GM12872 (cell line): ENCODE data around the gene ARSB.

Experiments
- CTCF ChIP-seq: IDR thresholded peaks from 3 replicates; pipeline ENCODE4 v1.5.1; 2011; ENCODE audit warnings: low read depth, mild to moderate bottlenecking, low read length, moderate library complexity; ENCODE audit not compliant: insufficient read depth

ARSB gene

DNA sequence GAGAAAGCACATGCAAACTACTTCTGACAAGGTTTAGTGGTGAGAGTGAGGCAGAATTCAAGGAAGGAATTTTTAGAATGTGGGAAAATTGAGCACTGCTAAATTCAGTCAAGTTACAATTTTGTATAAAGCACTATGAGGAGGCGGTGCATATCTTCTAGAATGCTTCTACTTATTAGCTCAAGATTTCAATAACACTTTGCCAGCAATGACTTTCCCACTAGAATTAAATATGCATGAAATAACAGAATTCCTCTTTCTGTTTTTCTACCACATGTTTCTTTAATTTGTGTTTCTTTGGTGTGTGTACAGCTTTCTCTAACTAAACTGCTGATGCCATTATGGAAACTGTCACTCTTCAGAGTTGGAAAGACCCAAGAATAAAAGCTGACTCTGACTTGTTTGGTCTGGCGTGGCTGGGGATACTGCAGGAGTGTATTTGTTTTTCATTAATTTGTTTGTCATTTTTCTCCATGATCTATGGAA lies 163.5 kb downstream of the ARSB start:
- TF ChIP-seq CTCF = no peak

DNA sequence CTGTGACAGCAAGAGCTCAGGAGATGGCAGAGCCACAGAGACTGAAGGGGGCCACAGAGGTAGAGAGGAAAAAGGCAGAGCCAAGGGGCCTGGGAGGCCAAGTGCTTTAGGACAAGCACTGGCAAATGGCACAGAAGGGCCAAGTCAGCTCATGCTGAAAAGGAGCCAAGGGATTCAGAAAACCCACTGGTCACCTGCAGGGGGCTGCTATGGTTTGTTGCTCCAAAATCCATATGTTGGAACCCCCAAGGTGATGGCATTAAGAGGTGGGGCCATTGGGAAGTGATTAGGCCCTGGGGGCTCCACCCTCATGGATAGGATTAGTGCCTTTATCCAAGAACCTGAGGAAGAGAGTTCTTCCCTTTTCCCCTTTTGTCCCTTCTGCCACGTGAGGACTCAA lies 165.4 kb downstream of the ARSB start:
- no peak for TF ChIP-seq CTCF

DNA sequence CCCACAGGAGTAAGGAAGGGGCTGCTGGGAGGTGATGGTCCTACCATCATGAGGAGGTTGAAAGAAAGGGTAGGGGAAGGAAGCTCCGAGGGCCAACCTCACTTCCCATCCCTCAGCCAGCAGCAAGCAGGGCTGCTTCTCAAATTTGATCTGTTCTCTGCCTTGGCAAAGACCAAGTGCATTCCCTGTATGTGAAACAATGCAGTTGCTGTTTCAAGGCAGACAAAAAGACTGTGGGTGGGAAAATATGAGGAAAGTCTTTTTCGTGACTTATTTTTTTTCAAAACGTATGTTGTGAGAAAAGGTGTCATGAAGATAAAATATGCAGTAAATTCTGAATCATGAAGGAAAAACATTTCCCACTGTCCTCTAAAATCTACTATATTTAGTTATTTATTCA lies 165.9 kb downstream of the ARSB start:
- no peak for TF ChIP-seq CTCF

GRCh38 chr5:78816143-78816765 lies 168.9 kb downstream of the ARSB start:
- TF ChIP-seq CTCF = no peak

DNA sequence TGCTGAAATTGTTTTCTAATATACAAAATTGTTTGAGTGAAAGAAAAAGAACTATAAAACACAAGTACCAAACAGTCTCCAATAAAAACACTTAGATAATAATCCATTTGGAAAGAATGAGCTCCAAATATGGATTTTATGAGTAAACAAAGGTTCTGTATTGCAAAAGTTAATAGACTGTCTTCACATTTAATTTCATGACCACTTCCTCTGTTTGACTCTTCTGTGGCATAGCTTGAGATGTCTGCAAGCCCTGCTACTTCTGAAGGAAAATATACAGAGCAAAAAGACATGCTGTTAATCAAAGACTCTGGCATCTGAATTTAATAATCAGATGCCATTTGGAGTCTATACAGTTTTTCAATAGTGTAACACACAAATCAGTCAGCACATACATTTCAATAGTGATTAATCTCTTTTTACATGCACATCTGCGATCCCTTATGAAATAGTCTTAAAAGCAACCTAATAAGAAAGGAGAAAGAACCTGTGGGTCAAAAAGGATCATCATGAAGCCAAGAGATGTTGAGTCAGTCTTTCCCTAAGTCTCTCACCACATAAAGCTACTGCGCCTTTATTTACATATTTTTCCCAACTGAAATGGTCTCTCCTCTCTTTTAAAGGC lies 171.1 kb downstream of the ARSB start:
- TF ChIP-seq CTCF = no peak

DNA sequence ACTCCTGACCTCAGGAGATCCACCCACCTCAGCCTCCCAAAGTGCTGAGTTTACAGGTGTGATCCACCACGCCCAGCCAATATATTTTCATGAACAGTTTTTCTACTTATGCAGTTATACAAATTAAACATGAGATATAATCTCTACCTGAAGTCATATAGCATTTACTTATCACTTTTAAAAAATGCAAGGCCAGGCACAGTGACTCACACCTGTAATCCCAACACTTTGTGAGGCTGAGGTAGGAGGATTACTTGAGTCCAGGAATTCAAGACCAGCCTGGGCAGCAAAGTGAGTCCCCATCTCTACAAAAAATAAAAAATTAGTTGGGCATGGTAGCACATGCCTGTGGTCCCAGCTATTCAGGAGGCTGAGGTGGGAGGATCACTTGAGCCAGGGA lies 171.8 kb downstream of the ARSB start:
- no peak for TF ChIP-seq CTCF

GRCh38 chr5:78811866-78812265 lies 173.2 kb downstream of the ARSB start:
- TF ChIP-seq CTCF = no peak
